ENCODE data around the gene NDUFAF4.

Gene NDUFAF4

GRCh38 chr6:96900873-96901272 lies 3.2 kb upstream of the NDUFAF4 start:
- ChIA-PET POLR2A (no interaction called here), CTCF (interaction anchor here (3.2 to 5.3 kb wide), 2 partner anchors 56 to 160 kb away, joined by 11 to 76 read pairs; no protein-coding TSS in a partner anchor)
- Histone ChIP-seq H3K9me3 (ENCODE audit: control insufficient read depth, insufficient read depth, low read depth, low read length) (no peaks in the 10 kb centered on the region), H3K27ac (ENCODE audit: extremely low read depth, low read depth, low read length) (no peak overlapping the region), H3K4me1 (ENCODE audit: control insufficient read depth, insufficient read depth, low read length) (no peaks in the 10 kb centered on the region), H3K4me3 (ENCODE audit: low read depth, low read length) (no peak overlapping the region), H3K36me3 (ENCODE audit: control insufficient read depth in 2 of 2, insufficient read depth in 1 of 2, low read length in 2 of 2) (peaks cover 0 to 7% of the 10 kb centered on the region in 2 experiments; a peak in 1 of 3 replicates)
- TF ChIP-seq ZNF571 (tag by site-specific recombination; IDR thresholded peaks at IDR 0.05) = no peak
- TF ChIP-seq ZNF704 (tag by site-specific recombination; IDR thresholded peaks at IDR 0.05) = no peak
- TF ChIP-seq ZNF660 (tag by site-specific recombination; IDR thresholded peaks at IDR 0.05) = no peak
- no peak for TF ChIP-seq ZFP41 (tag by site-specific recombination; IDR thresholded peaks at IDR 0.05; ENCODE audit: borderline replicate concordance)
- TF ChIP-seq ZNF776 (tag by site-specific recombination; IDR thresholded peaks at IDR 0.05; ENCODE audit: borderline replicate concordance) = no peak
- no peak for TF ChIP-seq ZNF16 (tag by site-specific recombination; IDR thresholded peaks at IDR 0.05; ENCODE audit: low read depth)
- TF ChIP-seq ZNF639 (tag by site-specific recombination; IDR thresholded peaks at IDR 0.05) = no peak

- H3K27ac ChIP-seq (ENCODE audit: extremely low read depth, low read depth, low read length) = no peak overlapping the region
- peaks cover 7 to 20% of the 10 kb centered on the region in 2 experiments; a peak in 2 of 3 replicates for H3K36me3 ChIP-seq (ENCODE audit: control insufficient read depth in 2 of 2, insufficient read depth in 1 of 2, low read length in 2 of 2)
- H3K4me3 ChIP-seq (ENCODE audit: low read depth, low read length) = no peak overlapping the region
- POLR2A ChIA-PET = interaction anchor here (1.3 kb wide), 1 partner anchor 25 kb away, joined by 3 read pairs; the partner anchor contains the start of gene KLHL32
- CTCF ChIA-PET = interaction anchor here (0.6 to 5.3 kb wide), 29 partner anchors 8 to 502 kb away, joined by 3 to 76 read pairs (median 5); partner anchors contain the start of gene GPR63
- no peaks in the 10 kb centered on the region for H3K4me1 ChIP-seq (ENCODE audit: control insufficient read depth, insufficient read depth, low read length)
- no peaks in the 10 kb centered on the region for H3K9me3 ChIP-seq (ENCODE audit: control insufficient read depth, insufficient read depth, low read depth, low read length)
- TF ChIP-seq ZNF518A (tag by site-specific recombination; conservative IDR thresholded peaks at IDR 0.05; ENCODE audit: low read depth) (no peak), PRDM2 (tag by site-specific recombination; IDR thresholded peaks at IDR 0.05; ENCODE audit: borderline replicate concordance) (no peak), INSM2 (tag by site-specific recombination; IDR thresholded peaks at IDR 0.05) (no peak), AEBP2 (tag by site-specific recombination; IDR thresholded peaks at IDR 0.05; ENCODE audit: borderline replicate concordance) (no peak), SP7 (tag by site-specific recombination; IDR thresholded peaks at IDR 0.05) (no peak), PBX3 (CRISPR knock-in tag; IDR thresholded peaks at IDR 0.05) (no peak)
Measured at GRCh38 chr6:96899451-96899998, 1.8 kb upstream of the NDUFAF4 start.
